GM12878 (cell line): ENCODE measurements around the gene PRKRA. TPM values are rescaled to one million over a fixed set of nuclear protein-coding genes. Genes with fewer than 3 reads are reported as not detected.
A peak's percentile ranks its signal among the peaks of the same experiment; 100 is the strongest.

Experiments
- ATAC-seq: fragments of 200-7000 bp; cut with Tn5 transposase; 3 replicates; pipeline ENCODE4 v1.9.1; 2020; ENCODE audit warnings: mild to moderate bottlenecking, moderate library complexity
- BruUV-seq: library from RNA; stranded (reverse); fragments of 400-500 nt; replicated peaks from 2 replicates; lab custom pipeline; 2021; lab: Mats Ljungman, UMichigan
- CTCF ChIA-PET: fragments of 300-600 bp; sonication (Branson Sonifier 250); formaldehyde crosslinking; extraction: SDS; loops from one replicate; lab custom pipeline; 2021; ENCODE audit warnings: inconsistent platforms; lab: Yijun Ruan, JAX
- POLR2A ChIA-PET: fragments of 350-600 bp; formaldehyde crosslinking; extraction: SDS; loops from one replicate; lab custom pipeline; 2021; ENCODE audit warnings: inconsistent platforms; lab: Charles Lee
- RAD21 ChIA-PET: fragments of 300-600 bp; sonication (Branson Sonifier 250); formaldehyde crosslinking; loops from one replicate; lab custom pipeline; 2023; ENCODE audit warnings: antibody characterized with exemption; ENCODE audit not compliant: unreplicated experiment; lab: Charles Lee
- SMC1A ChIA-PET: fragments of 300-600 bp; sonication (Branson Sonifier 250); formaldehyde crosslinking; loops from one replicate; lab custom pipeline; 2023; ENCODE audit not compliant: unreplicated experiment, uncharacterized antibody; lab: Charles Lee
- DNase-seq: peaks from one replicate; pipeline ENCODE4 v3.0.0-alpha.2; 2011; ENCODE audit warnings: low read depth, low spot score
- FAIRE-seq: peaks from 3 replicates; lab custom pipeline; 2011; peaks lifted over from hg19 to GRCh38; lab: Jason Lieb, UNC
- H2AFZ ChIP-seq: 2 replicates; pipeline ENCODE4 v1.6.0; 2011; ENCODE audit warnings: low read depth, low read length, control low read depth; ENCODE audit not compliant: control insufficient read depth
- H3K27ac ChIP-seq: 2 replicates; pipeline ENCODE4 v1.5.1; 2011; ENCODE audit warnings: control low read depth; ENCODE audit not compliant: control insufficient read depth, insufficient read depth
- H3K27me3 ChIP-seq, 2 experiments: replicated peaks in 1 of 2; 2 replicates each; pipeline versions ENCODE4 v1.6.0 to v1.6.1; 2011; ENCODE audit warnings: low read length in 1 of 2; ENCODE audit not compliant: control insufficient read depth in 2 of 2, insufficient read depth in 2 of 2
- H3K36me3 ChIP-seq, 2 experiments: 2 replicates each; pipeline ENCODE4 v1.5.1; 2011; ENCODE audit warnings: low read length in 1 of 2; ENCODE audit not compliant: control insufficient read depth in 2 of 2, insufficient read depth in 2 of 2
- H3K4me1 ChIP-seq: 2 replicates; pipeline ENCODE4 v1.6.1; 2011; ENCODE audit warnings: mild to moderate bottlenecking, low read length, moderate library complexity, mixed read lengths; ENCODE audit not compliant: control insufficient read depth, insufficient read depth
- H3K4me2 ChIP-seq: 2 replicates; pipeline ENCODE4 v1.6.0; 2011; ENCODE audit warnings: control low read depth; ENCODE audit not compliant: control insufficient read depth, insufficient read depth
- H3K4me3 ChIP-seq: fragments of 200-600 bp; sonication (generic); 2 replicates; pipeline ENCODE4 v1.5.1; 2016
- H3K79me2 ChIP-seq: 2 replicates; pipeline ENCODE4 v1.6.0; 2011; ENCODE audit warnings: low read length; ENCODE audit not compliant: control insufficient read depth, insufficient read depth
- H3K9ac ChIP-seq: 2 replicates; pipeline ENCODE4 v1.8.0; 2011; ENCODE audit warnings: low read length, control low read depth, mixed read lengths; ENCODE audit not compliant: control insufficient read depth, insufficient read depth
- H3K9me3 ChIP-seq: replicated peaks from 3 replicates; pipeline ENCODE4 v1.5.1; 2011; ENCODE audit warnings: mild to moderate bottlenecking, low read length; ENCODE audit not compliant: control insufficient read depth, insufficient read depth
- H4K20me1 ChIP-seq: 2 replicates; pipeline ENCODE4 v1.6.0; 2011; ENCODE audit not compliant: control insufficient read depth, insufficient read depth
- ATF7 ChIP-seq: fragments of 450-650 bp; IDR thresholded peaks from 2 replicates; pipeline ENCODE4 v1.6.1; 2016; ENCODE audit warnings: low read depth, mild to moderate bottlenecking
- CBFB ChIP-seq: IDR thresholded peaks from 2 replicates; pipeline ENCODE4 v1.6.1; 2016; ENCODE audit warnings: antibody characterized with exemption, low read depth
- CEBPB ChIP-seq, 2 experiments: fragments of 150-350 bp in 1 of 2; IDR thresholded peaks; 2 replicates each; pipeline ENCODE4 v1.6.1; 2012 to 2014; ENCODE audit warnings: low read depth in 2 of 2, low read length in 2 of 2, borderline replicate concordance in 1 of 2, inconsistent platforms in 1 of 2
- HDAC2 ChIP-seq: fragments of 200-600 bp; sonication (generic); IDR thresholded peaks from 2 replicates; pipeline ENCODE4 v1.6.1; 2017
- NFXL1 ChIP-seq: fragments of 450-650 bp; IDR thresholded peaks from 2 replicates; pipeline ENCODE4 v1.6.1; 2017; ENCODE audit warnings: antibody characterized with exemption, mild to moderate bottlenecking, borderline replicate concordance
- POU2F2 ChIP-seq: IDR thresholded peaks from 3 replicates; pipeline ENCODE4 v1.6.1; 2011; ENCODE audit warnings: low read depth, mild to moderate bottlenecking, low read length, borderline replicate concordance
- RCOR1 ChIP-seq: conservative IDR thresholded peaks from 2 replicates; pipeline ENCODE4 v1.6.1; 2012; ENCODE audit warnings: low read depth, low read length, improper control_type of control experiment
- RFX5 ChIP-seq: IDR thresholded peaks from 2 replicates; pipeline ENCODE4 v1.6.1; 2011; ENCODE audit warnings: low read depth, low read length, improper control_type of control experiment
- SKIL ChIP-seq: fragments of 450-650 bp; IDR thresholded peaks from 2 replicates; pipeline ENCODE4 v1.6.1; 2017; ENCODE audit warnings: mild to moderate bottlenecking, low read depth, inconsistent platforms; ENCODE audit not compliant: poor library complexity, severe bottlenecking
- STAT1 ChIP-seq: fragments of 450-650 bp; conservative IDR thresholded peaks from 2 replicates; pipeline ENCODE4 v1.6.1; 2014; ENCODE audit warnings: antibody characterized with exemption, mild to moderate bottlenecking
- SUPT20H ChIP-seq: IDR thresholded peaks from 2 replicates; pipeline ENCODE4 v1.6.1; 2011; ENCODE audit warnings: low read depth, mild to moderate bottlenecking, low read length, moderate library complexity, borderline replicate concordance; ENCODE audit not compliant: control insufficient read depth
- TCF7 ChIP-seq: IDR thresholded peaks from 2 replicates; pipeline ENCODE4 v1.6.1; 2014; ENCODE audit warnings: antibody characterized with exemption, borderline replicate concordance
- YBX1 ChIP-seq: fragments of 450-650 bp; IDR thresholded peaks from 2 replicates; pipeline ENCODE4 v1.6.1; 2016; ENCODE audit warnings: antibody characterized with exemption
- YY1 ChIP-seq: IDR thresholded peaks from 2 replicates; pipeline ENCODE4 v1.6.1; 2011; ENCODE audit warnings: low read depth, mild to moderate bottlenecking, low read length
- ZBED1 ChIP-seq: IDR thresholded peaks from 2 replicates; pipeline ENCODE4 v1.6.1; 2016; ENCODE audit warnings: borderline replicate concordance
- whole genome bisulfite sequencing: methylation state at CpG from one replicate; pipeline ENCODE4 v1.1.6; 2016; ENCODE audit warnings: low lambda C conversion rate; ENCODE audit not compliant: insufficient replicate concordance, insufficient coverage; ENCODE audit errors: missing lambda C conversion rate; 5-methylcytosine and 5-hydroxymethylcytosine counted together
- in situ Hi-C: fragments of 300-500 bp; cut with MboI; formaldehyde crosslinking; loops from 9 replicates; pipeline ENCODE4 v1.14.3; 2018; ENCODE audit warnings: mixed read lengths
- intact Hi-C: fragments of 100-400 bp; cut with micrococcal nuclease; formaldehyde crosslinking; loops from one replicate; pipeline ENCODE4 v1.14.2; 2022; ENCODE audit not compliant: unreplicated experiment
- polyA plus RNA-seq, 11 experiments: library from polyadenylated mRNA; depleted of rRNA in 4 of 11; unstranded in 6 of 11; stranded (reverse) in 5 of 11; fragments of >200 nt; fragmentation: Nextera tagmentation in 4 of 11; fragmentation: Illumina TruSeq in 1 of 11; extraction: Ambion mirVana in 4 of 11; extraction: Trizol in 1 of 11; gene quantifications; 1 replicate in 1 of 11; 2 replicates in 10 of 11; pipeline versions ENCODE4 v1.2.1 to v1.2.3, GENCODE V29; 2011 to 2016; ENCODE audit warnings: inconsistent platforms in 2 of 11, missing spikeins in 2 of 11, low read depth in 1 of 11
- total RNA-seq, 4 experiments: library from RNA; depleted of rRNA in 3 of 4; stranded (reverse); fragments of >200 nt in 3 of 4; fragmentation: Illumina TruSeq in 1 of 4; extraction: Trizol in 1 of 4; gene quantifications; 2 replicates each; pipeline versions ENCODE4 v1.2.1 to v1.2.3, GENCODE V29; 2013 to 2021
- TF ChIP-seq, protein P1 (sequence below): fragments of 450-650 bp; IDR thresholded peaks from 2 replicates; pipeline ENCODE4 v1.6.1; 2016; ENCODE audit warnings: mild to moderate bottlenecking, moderate library complexity, borderline replicate concordance

Gene PRKRA
- total and polyA plus RNA-seq, 10 of the 15 experiments (the other 5 are each of a cell fraction or from before 2014, with no cell fraction given), result 19.1 to 75.6 (median 51.7) TPM

DNA sequence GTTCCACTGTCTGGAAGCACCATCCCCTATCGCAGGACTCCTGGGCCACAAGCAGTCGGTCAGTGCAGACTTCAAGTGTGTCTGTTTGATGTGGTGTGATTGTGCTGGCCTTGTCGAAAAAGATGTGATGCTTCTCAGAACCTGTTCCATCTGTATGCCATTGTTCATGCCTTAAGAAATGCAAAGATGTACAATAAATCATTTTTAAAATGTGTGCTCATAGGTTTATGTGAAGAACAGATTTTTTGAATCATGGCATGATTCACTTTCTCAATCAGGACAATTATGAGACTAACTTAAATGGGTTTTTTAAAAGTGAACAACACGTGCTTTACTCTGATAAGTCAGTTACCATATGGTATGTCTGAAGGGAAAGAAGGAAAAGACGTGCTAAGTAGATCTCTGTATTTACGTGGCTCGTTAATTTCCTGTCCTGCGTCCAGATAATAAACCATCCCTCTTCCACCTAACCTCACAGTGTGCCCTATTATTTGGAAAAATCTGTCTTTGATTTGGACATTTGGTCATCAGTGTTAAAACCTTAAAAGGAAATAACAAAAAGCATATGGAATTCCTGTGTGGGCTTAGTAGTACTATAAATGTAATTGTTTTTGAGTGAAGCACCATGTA is 54.9 kb downstream of the PRKRA start:
- in situ Hi-C loops, result no loop called here
- CTCF ChIA-PET, result interaction anchor here (0.6 to 19.4 kb wide), 10 partner anchors 9 to 285 kb away, joined by 3 to 702 read pairs (median 4); partner anchors contain the start of genes PJVK, PRKRA and RBM45
- H3K27me3 ChIP-seq, result no peaks in the 10 kb centered on the region
- FAIRE-seq (peak; percentile 31), DNase-seq (no peak), ATAC-seq (no peak)
- RAD21 ChIA-PET, result interaction anchor here (1.1 to 6.3 kb wide), 4 partner anchors 18 to 281 kb away, joined by 3 to 107 read pairs (median 41); no protein-coding TSS in a partner anchor
- H2AFZ ChIP-seq, result no peak overlapping the region
- 47% methylated on average over 8 of the region's 8 CpGs for WGBS
- H3K79me2 ChIP-seq, result no peaks in the 10 kb centered on the region
- H3K36me3 ChIP-seq, result no peaks in the 10 kb centered on the region
- no peak overlapping the region for H3K4me2 ChIP-seq
- no peaks in the 10 kb centered on the region for H3K9me3 ChIP-seq
- H3K9ac ChIP-seq, result no peak overlapping the region
- H4K20me1 ChIP-seq, result no peaks in the 10 kb centered on the region
- SMC1A ChIA-PET, result interaction anchor here (0.9 to 18.1 kb wide), 5 partner anchors 9 to 284 kb away, joined by 4 to 454 read pairs (median 10); partner anchors contain the start of gene RBM45
- BruUV-seq, result no TSS peak
- H3K4me1 ChIP-seq, result no peaks in the 10 kb centered on the region
- intact Hi-C loops, result loop anchor here (5.0 kb wide), 1 partner anchor 284 kb away; the partner anchor contains the start of gene RBM45
- POLR2A ChIA-PET, result interaction anchor here (0.6 to 1.9 kb wide), 3 partner anchors 8 to 137 kb away, joined by 4 to 6 read pairs (median 4); no protein-coding TSS in a partner anchor
- no peak overlapping the region for H3K27ac ChIP-seq
- no peak overlapping the region for H3K4me3 ChIP-seq
- TF ChIP-seq NFXL1 (no peak), RFX5 (no peak), YBX1 (no peak), HDAC2 (no peak), ATF7 (no peak), SUPT20H (no peak), CBFB (no peak), YY1 (no peak), SKIL (no peak), CEBPB (IDR thresholded peaks at IDR 0.05; ENCODE audit: borderline replicate concordance in 1 of 2, low read depth in 2 of 2, low read length in 2 of 2) (no peak), RCOR1 (no peak), ZBED1 (no peak), STAT1 (no peak), TCF7 (no peak), POU2F2 (no peak)
- TF ChIP-seq, protein P1, sequence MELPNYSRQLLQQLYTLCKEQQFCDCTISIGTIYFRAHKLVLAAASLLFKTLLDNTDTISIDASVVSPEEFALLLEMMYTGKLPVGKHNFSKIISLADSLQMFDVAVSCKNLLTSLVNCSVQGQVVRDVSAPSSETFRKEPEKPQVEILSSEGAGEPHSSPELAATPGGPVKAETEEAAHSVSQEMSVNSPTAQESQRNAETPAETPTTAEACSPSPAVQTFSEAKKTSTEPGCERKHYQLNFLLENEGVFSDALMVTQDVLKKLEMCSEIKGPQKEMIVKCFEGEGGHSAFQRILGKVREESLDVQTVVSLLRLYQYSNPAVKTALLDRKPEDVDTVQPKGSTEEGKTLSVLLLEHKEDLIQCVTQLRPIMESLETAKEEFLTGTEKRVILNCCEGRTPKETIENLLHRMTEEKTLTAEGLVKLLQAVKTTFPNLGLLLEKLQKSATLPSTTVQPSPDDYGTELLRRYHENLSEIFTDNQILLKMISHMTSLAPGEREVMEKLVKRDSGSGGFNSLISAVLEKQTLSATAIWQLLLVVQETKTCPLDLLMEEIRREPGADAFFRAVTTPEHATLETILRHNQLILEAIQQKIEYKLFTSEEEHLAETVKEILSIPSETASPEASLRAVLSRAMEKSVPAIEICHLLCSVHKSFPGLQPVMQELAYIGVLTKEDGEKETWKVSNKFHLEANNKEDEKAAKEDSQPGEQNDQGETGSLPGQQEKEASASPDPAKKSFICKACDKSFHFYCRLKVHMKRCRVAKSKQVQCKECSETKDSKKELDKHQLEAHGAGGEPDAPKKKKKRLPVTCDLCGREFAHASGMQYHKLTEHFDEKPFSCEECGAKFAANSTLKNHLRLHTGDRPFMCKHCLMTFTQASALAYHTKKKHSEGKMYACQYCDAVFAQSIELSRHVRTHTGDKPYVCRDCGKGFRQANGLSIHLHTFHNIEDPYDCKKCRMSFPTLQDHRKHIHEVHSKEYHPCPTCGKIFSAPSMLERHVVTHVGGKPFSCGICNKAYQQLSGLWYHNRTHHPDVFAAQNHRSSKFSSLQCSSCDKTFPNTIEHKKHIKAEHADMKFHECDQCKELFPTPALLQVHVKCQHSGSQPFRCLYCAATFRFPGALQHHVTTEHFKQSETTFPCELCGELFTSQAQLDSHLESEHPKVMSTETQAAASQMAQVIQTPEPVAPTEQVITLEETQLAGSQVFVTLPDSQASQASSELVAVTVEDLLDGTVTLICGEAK, result no peak
